ENCODE results near the gene LCE2A.

The LCE2A gene

GRCh38 chr1:152743371-152744145 is 45.4 kb downstream of the LCE2A start:
- DNase-seq = no peak

- no peak for DNase-seq
Observed at GRCh38 chr1:152745289-152745704, 47.2 kb downstream of the LCE2A start.

GRCh38 chr1:152745765-152746444 is 47.8 kb downstream of the LCE2A start:
- DNase-seq = no peak

GRCh38 chr1:152747831-152748230 is 49.7 kb downstream of the LCE2A start:
- no peak for DNase-seq
